Measurements from ENCODE around the gene CNRIP1.

GRCh38 chr2:68279691-68280090, 40.1 kb downstream of the CNRIP1 start:
- no peak for TF ChIP-seq CTCF (conservative IDR thresholded peaks at IDR 0.05; ENCODE audit: low read depth, low read length)
- TF ChIP-seq POLR2A (IDR thresholded peaks at IDR 0.05; ENCODE audit: low read depth, low read length) = no peak
- no peak for TF ChIP-seq USF2 (IDR thresholded peaks at IDR 0.05; ENCODE audit: low read depth, low read length)
- TF ChIP-seq BHLHE40 (IDR thresholded peaks at IDR 0.05; ENCODE audit: low read depth, low read length) = no peak
- TF ChIP-seq MAZ (IDR thresholded peaks at IDR 0.05; ENCODE audit: borderline replicate concordance, low read depth, low read length) = no peak
- no peak for TF ChIP-seq ELK1 (IDR thresholded peaks at IDR 0.05; ENCODE audit: borderline replicate concordance, low read depth, low read length)
- TF ChIP-seq RAD21 (IDR thresholded peaks at IDR 0.05; ENCODE audit: low read length) = no peak
- no peak for TF ChIP-seq RFX5 (IDR thresholded peaks at IDR 0.05; ENCODE audit: low read depth, low read length)
- TF ChIP-seq MXI1 (IDR thresholded peaks at IDR 0.05; ENCODE audit: borderline replicate concordance, low read depth, low read length) = no peak
- TF ChIP-seq FOS (IDR thresholded peaks at IDR 0.05; ENCODE audit: low read depth, low read length) = no peak
- no peak for TF ChIP-seq SMC3 (IDR thresholded peaks at IDR 0.05; ENCODE audit: low read depth, low read length)
- no peak for TF ChIP-seq RCOR1 (IDR thresholded peaks at IDR 0.05; ENCODE audit: insufficient replicate concordance, low read length)
- TF ChIP-seq CEBPB (IDR thresholded peaks at IDR 0.05; ENCODE audit: low read depth, low read length) = no peak
